Cardiac fibroblast (primary cell): ENCODE data around the gene MMP27.

Experiments used
- DNase-seq, 2 donors: peaks; one replicate each; pipeline versions ENCODE4 v3.0.0 to v3.0.0-alpha.2; 2010; ENCODE audit warnings: low read depth in 2 of 2
- H3K4me3 ChIP-seq, 2 donors: replicated peaks in 1 of 2; 1 replicate in 1 of 2; 2 replicates in 1 of 2; pipeline ENCODE4 v1.5.1; 2011; ENCODE audit warnings: low read depth in 2 of 2, low read length in 2 of 2, mild to moderate bottlenecking in 2 of 2, moderate library complexity in 1 of 2
- TF ChIP-seq, protein P1 (sequence below): IDR thresholded peaks from one replicate; pipeline ENCODE4 v1.5.1; 2011; ENCODE audit warnings: low read depth, mild to moderate bottlenecking, low read length, inconsistent platforms

Gene MMP27

DNA sequence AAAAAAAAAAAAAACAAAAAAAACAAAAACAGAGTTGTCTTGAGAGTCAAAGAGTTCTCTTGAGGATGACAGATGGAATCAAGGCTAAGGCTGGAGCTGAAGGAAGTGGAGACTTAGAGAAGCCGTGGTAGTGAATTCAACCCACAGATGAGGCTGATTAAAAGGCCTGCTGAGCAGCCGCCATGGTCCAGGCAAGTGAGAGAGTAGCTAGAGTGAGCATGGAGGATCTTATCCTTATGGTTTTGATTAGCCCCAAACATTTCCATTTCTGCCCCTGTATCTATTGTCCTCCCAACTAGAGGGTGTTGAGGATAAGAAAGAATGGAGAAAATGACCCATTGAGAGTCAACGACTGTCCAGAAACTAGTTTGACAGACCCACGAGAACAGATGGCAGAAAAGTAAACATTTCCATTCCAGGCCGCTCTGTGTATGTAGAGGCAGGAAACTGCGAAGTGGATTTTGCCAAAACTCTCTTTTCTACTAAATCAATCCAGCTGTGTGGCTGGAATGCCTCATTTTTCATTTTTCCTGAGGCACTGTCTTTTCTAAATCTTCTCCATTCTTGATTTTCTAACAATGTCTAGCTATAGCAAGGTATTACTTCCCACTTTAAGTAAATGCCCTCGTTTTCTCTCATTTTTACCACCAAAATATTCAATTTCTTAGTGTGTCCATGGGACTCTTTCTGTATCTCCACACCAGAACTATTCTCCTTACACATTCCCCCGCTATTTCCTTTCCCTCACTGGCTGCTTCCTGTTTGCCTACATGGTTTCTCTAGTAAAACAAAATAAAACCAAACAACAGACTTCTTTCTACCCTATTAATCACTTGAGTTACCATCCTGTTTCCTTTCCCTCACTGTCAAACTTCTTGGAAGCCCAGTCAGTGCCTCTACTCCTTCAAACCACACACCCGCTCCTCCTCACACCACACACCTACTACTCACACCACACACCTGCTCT lies 24.6 kb upstream of the MMP27 start:
- peak in 1 of 2 donors; percentile 5 for DNase-seq
- H3K4me3 ChIP-seq: no peak overlapping the region
- TF ChIP-seq, protein P1, sequence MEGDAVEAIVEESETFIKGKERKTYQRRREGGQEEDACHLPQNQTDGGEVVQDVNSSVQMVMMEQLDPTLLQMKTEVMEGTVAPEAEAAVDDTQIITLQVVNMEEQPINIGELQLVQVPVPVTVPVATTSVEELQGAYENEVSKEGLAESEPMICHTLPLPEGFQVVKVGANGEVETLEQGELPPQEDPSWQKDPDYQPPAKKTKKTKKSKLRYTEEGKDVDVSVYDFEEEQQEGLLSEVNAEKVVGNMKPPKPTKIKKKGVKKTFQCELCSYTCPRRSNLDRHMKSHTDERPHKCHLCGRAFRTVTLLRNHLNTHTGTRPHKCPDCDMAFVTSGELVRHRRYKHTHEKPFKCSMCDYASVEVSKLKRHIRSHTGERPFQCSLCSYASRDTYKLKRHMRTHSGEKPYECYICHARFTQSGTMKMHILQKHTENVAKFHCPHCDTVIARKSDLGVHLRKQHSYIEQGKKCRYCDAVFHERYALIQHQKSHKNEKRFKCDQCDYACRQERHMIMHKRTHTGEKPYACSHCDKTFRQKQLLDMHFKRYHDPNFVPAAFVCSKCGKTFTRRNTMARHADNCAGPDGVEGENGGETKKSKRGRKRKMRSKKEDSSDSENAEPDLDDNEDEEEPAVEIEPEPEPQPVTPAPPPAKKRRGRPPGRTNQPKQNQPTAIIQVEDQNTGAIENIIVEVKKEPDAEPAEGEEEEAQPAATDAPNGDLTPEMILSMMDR: no peak

DNA sequence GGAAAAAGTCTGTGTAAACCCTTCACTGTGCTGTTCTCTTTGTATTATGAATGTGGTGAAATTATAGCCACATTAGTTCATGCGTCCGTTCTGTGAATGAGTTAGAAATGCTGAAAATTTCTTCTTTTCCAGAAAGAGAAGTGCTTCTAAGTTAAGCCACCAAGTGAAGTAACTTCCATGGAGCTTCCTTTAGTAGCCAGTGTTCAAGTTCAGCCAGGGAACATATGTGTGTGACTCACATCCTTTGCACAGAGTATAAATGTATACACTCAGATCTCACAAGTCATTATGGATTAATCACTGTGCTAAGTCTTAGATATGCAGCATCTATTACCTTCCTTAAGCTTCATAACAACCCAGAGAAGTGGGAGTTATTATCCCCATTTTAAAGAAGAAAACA lies 22.3 kb upstream of the MMP27 start:
- DNase-seq: peak; percentile 12 to 69
- no peak overlapping the region for H3K4me3 ChIP-seq
- TF ChIP-seq, protein P1: no peak

DNA sequence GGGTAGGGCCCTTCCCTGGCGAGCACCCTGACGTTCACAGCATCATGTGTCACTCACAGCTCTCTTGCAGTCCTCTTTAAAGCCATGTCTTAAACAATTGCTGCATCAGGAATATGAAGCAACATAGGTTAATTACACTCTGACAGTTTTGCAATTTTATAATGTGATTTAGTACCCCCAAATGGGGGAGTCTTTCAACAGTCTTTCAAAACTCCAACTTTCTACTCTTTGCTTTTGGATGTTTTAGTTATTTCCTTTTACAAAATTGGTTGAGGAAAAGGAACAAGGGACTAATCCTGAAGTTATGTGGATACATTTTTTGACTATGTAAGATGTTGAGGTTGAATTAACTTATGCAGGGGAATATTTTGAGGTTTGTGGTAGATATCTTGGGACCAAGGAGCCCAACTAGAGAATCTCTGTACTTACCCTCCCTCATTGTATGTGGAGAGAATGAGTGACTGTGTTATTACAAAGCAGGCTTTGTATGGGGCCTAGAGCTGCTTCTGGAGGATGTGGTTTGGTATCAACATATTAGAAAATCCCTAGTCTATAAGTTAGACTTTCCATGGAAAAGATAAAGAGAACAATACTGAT lies 19.4 kb upstream of the MMP27 start, which contains the start of gene MMP8:
Gene MMP8, minus strand, starts transcription at position 51 of the 597 bp plus-strand sequence. CDS start 99 bp downstream, outside the sequence.
- DNase-seq: peak in 1 of 2 donors; percentile 18
- no peak within 1 kb of the TSS for H3K4me3 ChIP-seq
- TF ChIP-seq, protein P1: no peak

DNA sequence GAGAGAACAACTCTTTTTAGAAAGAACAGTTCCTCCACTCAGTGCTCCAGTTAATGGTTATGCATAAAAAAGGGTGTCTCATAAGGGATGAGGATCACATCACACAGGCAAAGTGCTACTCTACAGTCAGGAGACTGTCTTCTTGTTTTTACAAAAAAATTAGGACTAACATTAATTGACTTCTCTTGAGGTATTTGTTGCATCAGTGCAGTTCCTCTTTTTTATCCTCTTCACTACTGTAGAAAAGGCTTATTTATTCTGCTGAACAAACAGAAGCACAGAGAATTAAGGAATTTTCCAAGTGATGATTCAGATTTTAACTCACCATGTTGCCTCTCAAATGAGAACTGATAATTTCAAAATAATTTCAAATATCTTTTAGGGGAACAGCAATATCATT lies 17.3 kb upstream of the MMP27 start:
- no peak for DNase-seq
- no peak overlapping the region for H3K4me3 ChIP-seq
- TF ChIP-seq, protein P1: no peak

DNA sequence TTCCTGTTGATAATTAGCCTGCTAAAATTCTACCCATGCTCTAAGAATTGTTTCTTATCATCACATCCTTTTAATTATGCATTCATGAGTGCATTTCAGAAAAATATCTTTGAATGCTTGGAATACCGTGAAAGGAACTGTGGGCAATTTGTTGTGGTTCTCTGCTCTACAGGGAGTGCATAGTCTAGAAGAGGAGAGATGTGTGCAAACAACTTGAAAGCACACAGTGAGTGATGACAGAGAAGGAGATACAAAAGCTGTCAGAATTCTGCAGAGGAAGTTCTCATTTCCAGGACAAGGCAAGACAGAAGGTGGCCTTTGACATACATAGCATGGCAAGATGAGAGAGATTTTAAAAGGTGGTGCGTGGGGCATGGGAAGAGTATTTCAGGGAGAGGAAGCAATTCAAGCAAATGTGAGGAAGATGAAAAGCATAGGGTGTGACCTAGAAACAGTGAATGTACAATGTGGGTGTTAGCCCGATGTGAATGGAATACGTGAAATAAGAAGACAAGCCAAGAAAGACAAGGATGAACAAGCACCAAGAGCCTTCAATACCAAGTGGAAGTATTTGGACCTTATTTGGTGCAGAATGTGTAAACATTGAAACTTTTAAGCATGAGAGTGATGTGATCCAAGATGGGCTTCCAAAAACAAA lies 14.2 kb upstream of the MMP27 start:
- TF ChIP-seq, protein P1: no peak
- no peak for DNase-seq
- H3K4me3 ChIP-seq: no peak overlapping the region

DNA sequence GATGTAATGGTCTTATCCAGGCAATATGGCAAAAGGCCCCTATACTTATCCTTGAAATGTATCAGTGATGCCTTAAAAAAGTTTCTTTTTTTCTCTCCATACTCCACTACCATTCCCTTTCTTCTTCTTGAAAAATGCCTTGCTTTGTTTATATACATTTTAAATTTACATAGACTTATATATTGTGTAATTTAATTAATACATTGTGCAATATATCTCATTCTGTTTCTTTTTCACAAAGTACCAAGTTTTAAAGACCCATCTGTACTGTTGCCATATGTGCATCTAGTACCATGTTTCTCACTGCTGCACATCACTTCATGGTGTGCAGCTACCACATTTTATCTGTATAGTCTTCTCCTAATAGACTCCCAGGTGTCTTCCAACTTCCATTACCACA lies 11.7 kb upstream of the MMP27 start:
- no peak for DNase-seq
- TF ChIP-seq, protein P1: no peak
- no peak overlapping the region for H3K4me3 ChIP-seq
